Suppressor macrophage treated with lipopolysaccharide for 1 hour (primary cell): ENCODE results near the gene COL5A1.

ENCODE experiments used
- DNase-seq, 3 donors: peaks; one replicate each; pipeline ENCODE4 v3.0.0-alpha.2; 2020 to 2022

Gene COL5A1

DNA sequence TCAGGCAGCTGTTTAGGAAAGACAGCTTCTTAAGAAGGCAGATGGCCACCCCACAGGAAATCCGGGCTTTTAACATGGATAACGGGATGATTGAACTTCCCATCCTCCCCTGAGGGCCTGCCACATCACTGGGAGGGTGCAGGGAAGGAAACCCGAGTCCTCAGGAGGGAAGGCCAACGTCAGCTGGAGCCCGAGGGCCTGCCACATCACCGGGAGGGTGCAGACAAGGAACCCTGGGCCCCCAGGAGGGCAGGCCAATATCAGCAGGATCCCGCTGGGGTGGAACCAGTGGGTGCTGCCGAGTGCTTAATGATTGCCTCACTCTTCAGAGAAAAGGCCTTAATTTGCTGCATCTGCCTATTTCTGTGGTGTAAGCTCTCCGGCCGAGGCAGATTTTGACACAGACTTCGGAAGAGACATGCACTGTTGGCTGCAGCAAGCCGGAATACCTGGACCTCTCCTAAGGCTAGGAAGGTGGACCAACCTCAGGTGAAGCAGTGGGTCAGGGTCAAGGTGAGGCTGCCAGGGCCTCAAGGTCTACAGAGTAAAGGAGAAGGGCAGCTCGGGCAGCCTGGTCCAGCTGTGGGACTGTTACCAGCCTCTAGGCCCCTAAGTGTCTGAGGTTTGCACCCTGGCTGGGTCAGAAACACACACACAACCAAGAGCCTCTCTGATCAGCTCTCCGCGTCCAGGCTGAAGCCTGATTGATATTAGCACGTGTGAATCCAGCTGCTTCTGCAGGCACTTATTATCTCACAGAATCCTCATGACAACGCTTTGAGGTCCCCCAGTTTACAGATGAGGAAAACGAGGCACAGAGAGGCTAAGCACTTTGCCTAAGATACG lies 14.8 kb upstream of the COL5A1 start:
- DNase-seq, result no peak

DNA sequence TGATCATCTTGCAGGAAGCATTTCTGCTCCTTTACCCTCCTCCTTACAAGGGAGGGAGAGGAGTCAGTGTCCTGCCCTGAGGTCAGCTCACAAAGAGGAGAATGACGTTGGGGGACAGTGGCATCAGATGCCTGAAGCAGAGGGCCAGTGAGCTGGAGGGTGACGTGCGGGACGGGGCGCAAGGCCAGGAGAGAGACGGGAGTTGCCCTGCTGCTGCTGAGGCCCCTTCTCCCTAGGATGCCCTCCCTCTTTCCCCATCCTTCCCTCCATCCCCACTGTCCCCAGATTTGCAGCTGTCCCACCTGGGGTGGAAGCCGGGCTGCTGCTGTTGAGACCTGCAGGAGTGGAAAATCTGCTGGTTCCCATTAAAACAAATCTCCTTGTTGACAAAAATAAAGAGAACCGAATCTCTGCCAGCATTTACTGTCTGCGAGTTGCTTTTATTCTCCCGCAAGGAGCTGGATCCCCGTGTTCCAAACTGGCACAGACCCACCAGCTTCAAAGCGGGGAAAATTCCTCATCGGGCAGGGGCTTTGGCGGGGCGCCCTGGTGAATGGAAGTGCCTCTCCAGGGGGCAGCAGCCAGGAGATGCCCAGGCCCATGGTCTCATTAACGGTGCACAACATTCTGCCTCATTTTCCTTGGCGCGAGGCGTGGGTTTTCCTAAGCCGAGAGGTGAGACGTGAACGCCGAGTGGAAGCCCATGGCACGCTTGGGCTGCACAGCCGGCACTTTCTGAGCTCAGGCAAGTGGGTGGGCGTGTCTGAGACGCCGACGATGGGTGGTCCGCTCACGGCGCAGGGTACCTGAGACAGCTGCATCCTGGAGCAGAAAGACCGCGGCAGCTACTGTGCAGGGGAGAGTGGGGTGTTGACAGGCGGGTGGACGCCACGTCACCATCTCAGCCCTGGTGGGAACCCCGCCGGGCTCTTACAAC lies 13.9 kb upstream of the COL5A1 start:
- DNase-seq, result peak in 1 of 3 donors; percentile 13

- DNase-seq, result peak in 1 of 3 donors; percentile 39
These were observed 13.3 kb upstream of the COL5A1 start for GRCh38 chr9:134628354-134628736.

GRCh38 chr9:134629061-134629585 lies 12.5 kb upstream of the COL5A1 start:
- DNase-seq, result no peak

DNA sequence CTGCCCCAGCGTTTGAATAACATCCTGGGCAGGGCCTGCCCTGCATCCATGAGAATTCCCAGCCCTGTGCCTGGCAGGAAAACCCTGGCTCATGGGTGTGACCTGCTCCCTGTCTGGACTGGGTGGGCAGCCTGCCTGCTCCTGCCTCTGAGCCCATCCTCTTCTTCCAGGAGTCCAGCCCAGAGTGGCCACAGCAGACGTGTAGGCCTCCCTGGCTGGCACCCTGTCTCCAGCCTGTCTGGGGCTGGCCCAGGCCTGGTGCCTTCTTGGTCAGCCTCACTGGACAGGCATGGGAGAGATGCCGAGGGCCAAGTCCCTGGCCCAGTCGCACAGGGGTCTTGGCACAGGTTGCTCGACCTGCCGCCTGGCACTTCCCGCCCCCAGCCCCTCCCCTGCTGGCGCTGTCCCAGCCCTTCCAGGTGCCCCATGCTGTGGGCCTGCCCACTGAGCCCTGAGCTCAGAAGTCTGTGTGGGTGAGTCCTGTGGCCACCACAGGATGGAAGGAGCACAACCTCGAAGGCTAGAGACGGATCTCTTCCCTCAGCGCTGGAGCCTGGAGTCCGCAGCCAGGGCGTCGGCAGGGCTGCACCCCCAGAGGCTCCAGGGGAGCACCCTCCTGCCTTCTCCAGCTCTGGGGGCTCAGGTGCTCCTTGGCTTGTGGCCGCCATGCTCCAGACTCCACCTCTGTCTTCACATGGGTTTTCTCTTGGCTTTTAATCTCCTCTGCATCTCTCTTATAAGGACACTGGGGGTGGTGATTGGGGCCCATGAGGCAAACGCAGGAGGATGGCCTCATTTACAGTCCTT lies 11.8 kb upstream of the COL5A1 start:
- no peak for DNase-seq

DNA sequence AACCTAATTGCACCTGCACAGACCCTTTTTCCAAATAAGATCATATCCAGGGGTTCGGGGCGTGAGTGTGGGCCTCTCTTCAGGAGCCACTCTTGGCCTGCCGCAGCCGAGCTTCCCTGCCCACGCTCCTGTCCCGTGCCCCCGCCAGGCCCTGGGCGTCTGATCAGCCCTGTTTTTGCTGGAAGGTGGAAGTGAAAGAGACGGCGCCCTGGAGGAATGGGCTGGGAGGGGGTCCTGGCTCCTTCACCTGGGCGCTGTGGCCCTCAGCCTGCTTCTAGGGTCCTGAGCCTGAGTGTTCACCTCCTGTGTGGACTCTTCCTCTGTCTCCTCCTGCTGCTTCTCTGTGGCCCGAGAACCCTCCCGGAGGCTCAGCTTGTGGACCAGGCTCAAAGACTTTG lies 11.2 kb upstream of the COL5A1 start:
- no peak for DNase-seq

- no peak for DNase-seq
These were observed 10.7 kb upstream of the COL5A1 start for GRCh38 chr9:134630861-134631260.

GRCh38 chr9:134631881-134632280 lies 9.7 kb upstream of the COL5A1 start:
- DNase-seq, result no peak

GRCh38 chr9:134632329-134632728 lies 9.3 kb upstream of the COL5A1 start:
- no peak for DNase-seq

DNA sequence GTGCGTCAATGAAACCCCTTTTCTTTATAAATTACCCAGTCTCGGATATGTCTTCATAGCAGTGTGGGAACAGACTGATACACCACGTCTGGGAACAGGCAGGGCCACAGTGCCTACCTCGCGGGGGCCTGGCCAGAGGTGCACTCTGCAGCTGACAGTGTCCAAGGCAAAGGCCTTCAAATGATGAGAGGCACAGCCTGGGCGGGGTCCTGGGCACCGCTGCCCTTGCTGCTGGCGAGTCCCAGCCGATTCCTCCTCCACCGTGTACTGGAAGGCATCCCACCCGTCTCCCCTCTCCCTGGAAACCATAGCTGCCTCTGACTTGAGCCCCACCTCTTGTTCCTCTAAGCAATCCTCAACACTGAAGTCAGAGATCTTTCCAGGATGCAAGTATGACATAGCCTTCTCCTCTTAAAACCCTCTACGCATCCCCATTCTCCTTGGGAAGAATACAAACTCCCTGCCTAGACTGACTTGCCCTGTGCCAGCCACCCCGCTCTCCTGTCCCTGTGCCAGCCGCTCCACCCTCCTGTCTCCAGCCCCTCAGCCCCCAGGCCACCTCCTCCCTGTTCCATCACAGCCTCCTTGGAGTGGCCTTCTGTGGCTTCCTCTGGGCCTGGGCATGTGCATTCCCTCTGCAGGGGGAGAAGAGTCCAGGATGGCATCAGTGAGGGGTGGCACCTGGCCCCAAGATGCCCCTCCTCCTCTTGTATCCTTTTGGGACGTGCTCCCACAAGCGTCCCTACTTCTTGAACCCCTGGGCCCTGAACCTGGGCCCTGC lies 8.1 kb upstream of the COL5A1 start:
- DNase-seq, result no peak

- no peak for DNase-seq
These were observed 7.4 kb upstream of the COL5A1 start for GRCh38 chr9:134634176-134634575.

DNA sequence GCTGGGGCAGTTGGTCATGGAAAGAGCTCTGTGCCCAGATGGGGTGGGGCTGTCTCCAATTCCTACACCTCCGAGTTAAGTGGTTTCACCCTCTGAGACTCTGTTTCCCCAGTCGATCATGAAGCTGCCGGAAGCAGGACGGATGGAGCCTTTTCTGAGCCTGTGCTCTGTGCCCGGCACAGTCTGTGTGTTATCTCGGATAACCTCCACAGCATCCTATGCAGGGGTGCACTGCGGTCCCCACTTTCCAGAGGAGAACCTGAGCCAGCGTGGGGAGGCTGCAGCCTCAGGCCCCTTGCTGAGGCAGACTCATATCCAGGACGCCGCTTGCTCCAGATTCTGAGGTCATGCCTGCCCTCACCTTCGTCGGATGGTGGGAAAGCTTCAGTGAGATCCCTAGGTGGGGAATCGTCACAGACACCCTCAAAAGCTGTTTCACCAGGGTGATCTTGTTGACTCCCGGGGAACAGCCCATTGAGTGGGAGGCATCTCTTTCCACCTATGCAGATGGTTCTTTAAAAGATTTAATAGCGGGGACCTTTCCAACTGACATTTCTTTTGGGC lies 6.9 kb upstream of the COL5A1 start:
- no peak for DNase-seq

- no peak for DNase-seq
These were observed 6.1 kb upstream of the COL5A1 start for GRCh38 chr9:134635351-134636148.

- DNase-seq, result no peak
These were observed 5.5 kb upstream of the COL5A1 start for GRCh38 chr9:134636149-134636507.

DNA sequence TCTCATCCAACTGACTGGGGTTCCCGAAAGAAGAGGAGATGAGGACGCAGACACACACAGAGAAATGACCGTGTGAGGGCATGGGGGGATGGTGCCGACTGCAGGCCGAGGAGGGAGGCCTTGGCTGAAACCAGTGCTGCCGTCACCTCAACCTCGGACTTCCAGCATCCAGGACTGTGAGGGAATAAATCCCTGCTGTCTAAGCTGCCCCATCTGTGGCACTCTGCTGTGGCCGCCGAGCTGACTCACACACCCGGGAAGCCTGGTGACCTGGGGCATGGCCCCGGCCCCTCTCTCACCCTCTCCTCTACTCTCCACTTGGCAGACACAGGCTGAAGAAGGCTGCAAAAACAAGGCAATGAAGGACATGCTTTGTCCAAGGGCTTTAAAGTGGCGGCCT lies 4.4 kb upstream of the COL5A1 start:
- no peak for DNase-seq

GRCh38 chr9:134637696-134638501 lies 3.7 kb upstream of the COL5A1 start:
- no peak for DNase-seq

- no peak for DNase-seq
These were observed 3.0 kb upstream of the COL5A1 start for GRCh38 chr9:134638502-134639090.

DNA sequence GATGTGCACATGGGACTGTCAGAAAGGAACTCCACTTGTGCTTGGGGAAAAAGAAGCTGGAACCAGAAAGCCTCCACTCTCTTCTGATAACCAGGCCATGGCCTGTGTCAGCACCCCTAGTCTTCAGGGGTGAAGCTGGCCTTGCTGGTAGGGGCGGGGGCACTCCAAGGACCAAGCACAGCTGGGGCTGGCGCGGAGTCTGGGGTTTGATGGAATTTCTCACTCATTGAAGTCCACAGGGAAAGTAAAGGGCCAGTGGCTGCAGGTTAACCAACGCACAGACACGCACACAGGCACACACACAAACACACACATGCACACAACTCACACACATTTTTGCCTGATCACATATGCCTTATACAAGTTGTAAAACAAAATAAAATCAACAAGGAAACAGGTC lies 1.6 kb upstream of the COL5A1 start:
- no peak for DNase-seq

DNA sequence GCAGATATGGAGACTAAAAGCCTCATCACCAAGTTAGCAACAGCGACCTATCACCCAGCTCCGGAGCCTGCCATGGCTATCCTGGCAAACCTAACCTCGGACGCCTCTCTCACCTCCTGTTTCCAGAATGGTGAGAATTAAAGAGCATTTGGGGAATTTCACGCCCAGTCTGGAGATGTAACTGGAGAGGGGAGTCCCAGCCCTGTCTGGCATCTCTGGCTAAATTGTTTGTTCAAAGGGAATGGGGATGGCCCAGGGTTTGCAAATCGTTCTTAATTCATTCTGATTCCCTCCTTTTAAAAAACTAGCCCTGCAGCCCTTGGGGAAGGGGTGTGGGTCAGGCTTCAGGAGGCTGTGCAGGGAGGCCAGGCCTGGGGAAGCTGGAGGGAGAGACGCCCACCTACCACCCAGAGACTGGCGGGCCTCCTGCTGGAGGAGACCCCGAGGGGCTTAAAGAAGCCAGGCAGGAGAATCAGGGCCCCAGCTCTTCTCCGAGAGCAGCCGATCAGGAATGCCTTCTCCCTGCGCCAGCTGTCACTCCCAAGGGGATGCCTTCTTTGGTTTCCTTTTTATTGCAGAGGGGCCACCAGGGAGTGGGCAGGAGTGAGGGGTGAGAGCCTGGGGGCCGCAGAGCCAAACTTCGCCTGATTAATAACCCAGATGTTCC lies 964 bp upstream of the COL5A1 start:
- DNase-seq, result no peak
